ENCODE measurements around the gene CILP2.

The CILP2 gene

GRCh38 chr19:19504754-19505668 lies 33.1 kb upstream of the CILP2 start:
- DNase-seq (ENCODE audit: low spot score), result no peak

GRCh38 chr19:19505669-19506326 lies 32.3 kb upstream of the CILP2 start:
- DNase-seq (ENCODE audit: low spot score), result no peak

- DNase-seq (ENCODE audit: low spot score), result no peak
Measured at GRCh38 chr19:19506592-19506991, 31.5 kb upstream of the CILP2 start.

- DNase-seq (ENCODE audit: low spot score), result no peak
Measured at GRCh38 chr19:19507354-19507753, 30.7 kb upstream of the CILP2 start.

- no peak for DNase-seq (ENCODE audit: low spot score)
Measured at GRCh38 chr19:19508217-19508616, 29.8 kb upstream of the CILP2 start.

GRCh38 chr19:19510432-19510831 lies 27.6 kb upstream of the CILP2 start:
- no peak for DNase-seq (ENCODE audit: low spot score)

- DNase-seq (ENCODE audit: low spot score), result no peak
Measured at GRCh38 chr19:19513682-19514081, 24.4 kb upstream of the CILP2 start.

GRCh38 chr19:19514215-19514657 lies 23.8 kb upstream of the CILP2 start:
- DNase-seq (ENCODE audit: low spot score), result peak; percentile 65

GRCh38 chr19:19514881-19515641 lies 23.0 kb upstream of the CILP2 start, which contains the start of gene TSSK6:
TSS of gene TSSK6 (minus strand) at chr19:19515548. CDS start at chr19:19515427, 121 bp downstream.
- DNase-seq (ENCODE audit: low spot score), result no peak

GRCh38 chr19:19515642-19516519 lies 22.2 kb upstream of the CILP2 start, which contains the start of gene NDUFA13:
TSS of gene NDUFA13 (plus strand) at chr19:19516225. CDS start at chr19:19516239, 14 bp downstream.
- peak; percentile 94 for DNase-seq (ENCODE audit: low spot score)

GRCh38 chr19:19517235-19517619 lies 20.8 kb upstream of the CILP2 start:
- no peak for DNase-seq (ENCODE audit: low spot score)

- no peak for DNase-seq (ENCODE audit: low spot score)
Measured at GRCh38 chr19:19520989-19521388, 17.1 kb upstream of the CILP2 start.

- DNase-seq (ENCODE audit: low spot score), result no peak
Measured at GRCh38 chr19:19523177-19523576, 14.9 kb upstream of the CILP2 start.

GRCh38 chr19:19524053-19524452 lies 14.0 kb upstream of the CILP2 start:
- DNase-seq (ENCODE audit: low spot score), result no peak

- no peak for DNase-seq (ENCODE audit: low spot score)
Measured at GRCh38 chr19:19525611-19526380, 12.3 kb upstream of the CILP2 start.

GRCh38 chr19:19526581-19527370 lies 11.3 kb upstream of the CILP2 start:
- peak; percentile 37 for DNase-seq (ENCODE audit: low spot score)

- no peak for DNase-seq (ENCODE audit: low spot score)
Measured at GRCh38 chr19:19527371-19527656, 10.8 kb upstream of the CILP2 start.

GRCh38 chr19:19527674-19528625 lies 10.1 kb upstream of the CILP2 start:
- peak; percentile 35 for DNase-seq (ENCODE audit: low spot score)
